Middle frontal gyrus (tissue), 1 donor: Measurements from ENCODE around the gene DCBLD2.

Source experiments
- DNase-seq: peaks from one replicate; pipeline ENCODE4 v3.0.0-alpha.2; 2015; ENCODE audit warnings: low spot score; ENCODE audit errors: extremely low spot score

Gene DCBLD2

GRCh38 chr3:98797905-98798304 is 103.6 kb downstream of the DCBLD2 start:
- no peak for DNase-seq

GRCh38 chr3:98796334-98796733 is 105.2 kb downstream of the DCBLD2 start:
- DNase-seq: no peak

- no peak for DNase-seq
Measured at GRCh38 chr3:98793971-98794370, 107.5 kb downstream of the DCBLD2 start.

GRCh38 chr3:98791341-98792325 is 109.9 kb downstream of the DCBLD2 start:
- DNase-seq: no peak

- DNase-seq: no peak
Measured at GRCh38 chr3:98788651-98789050, 112.8 kb downstream of the DCBLD2 start.

GRCh38 chr3:98787181-98787580 is 114.3 kb downstream of the DCBLD2 start:
- DNase-seq: no peak

- DNase-seq: no peak
Measured at GRCh38 chr3:98786364-98787006, 115.0 kb downstream of the DCBLD2 start.

- DNase-seq: no peak
Measured at GRCh38 chr3:98784666-98785600, 116.6 kb downstream of the DCBLD2 start.

GRCh38 chr3:98784042-98784441 is 117.5 kb downstream of the DCBLD2 start:
- no peak for DNase-seq

GRCh38 chr3:98782824-98783500 is 118.5 kb downstream of the DCBLD2 start:
- DNase-seq: no peak

GRCh38 chr3:98780343-98780742 is 121.2 kb downstream of the DCBLD2 start:
- no peak for DNase-seq

GRCh38 chr3:98779541-98780335 is 121.8 kb downstream of the DCBLD2 start:
- DNase-seq: peak; percentile 42

- DNase-seq: no peak
Measured at GRCh38 chr3:98778852-98779413, 122.6 kb downstream of the DCBLD2 start.

GRCh38 chr3:98778383-98778782 is 123.1 kb downstream of the DCBLD2 start:
- no peak for DNase-seq

GRCh38 chr3:98777801-98778220 is 123.7 kb downstream of the DCBLD2 start:
- no peak for DNase-seq

- DNase-seq: no peak
Measured at GRCh38 chr3:98777286-98777685, 124.2 kb downstream of the DCBLD2 start.

GRCh38 chr3:98776140-98776493 is 125.4 kb downstream of the DCBLD2 start:
- no peak for DNase-seq

GRCh38 chr3:98775459-98776139 is 125.9 kb downstream of the DCBLD2 start:
- DNase-seq: no peak

GRCh38 chr3:98772022-98772421 is 129.5 kb downstream of the DCBLD2 start:
- no peak for DNase-seq
